Mesenteric fat pad (tissue), 1 donor: Measurements from ENCODE around the gene CCDC85A. TPM values are rescaled to one million over a fixed set of nuclear protein-coding genes. Genes with fewer than 3 reads are reported as not detected.

Source experiments
- DNase-seq: peaks from one replicate; pipeline ENCODE4 v3.0.0-alpha.2; 2020; ENCODE audit warnings: low spot score
- total RNA-seq: library from RNA; stranded (reverse); fragmentation: NEBNext Ultra II Directional; extraction: Animal tissue kit (Norgen Biotek cat#: 25700); gene quantifications from one replicate; pipeline ENCODE4 v1.2.1, GENCODE V29; 2021
- donor health status: DM: yes; HTN: yes; CAD: no.

The CCDC85A gene
- total RNA-seq, 1 donor from 2014 or later: 7.6 TPM

DNA sequence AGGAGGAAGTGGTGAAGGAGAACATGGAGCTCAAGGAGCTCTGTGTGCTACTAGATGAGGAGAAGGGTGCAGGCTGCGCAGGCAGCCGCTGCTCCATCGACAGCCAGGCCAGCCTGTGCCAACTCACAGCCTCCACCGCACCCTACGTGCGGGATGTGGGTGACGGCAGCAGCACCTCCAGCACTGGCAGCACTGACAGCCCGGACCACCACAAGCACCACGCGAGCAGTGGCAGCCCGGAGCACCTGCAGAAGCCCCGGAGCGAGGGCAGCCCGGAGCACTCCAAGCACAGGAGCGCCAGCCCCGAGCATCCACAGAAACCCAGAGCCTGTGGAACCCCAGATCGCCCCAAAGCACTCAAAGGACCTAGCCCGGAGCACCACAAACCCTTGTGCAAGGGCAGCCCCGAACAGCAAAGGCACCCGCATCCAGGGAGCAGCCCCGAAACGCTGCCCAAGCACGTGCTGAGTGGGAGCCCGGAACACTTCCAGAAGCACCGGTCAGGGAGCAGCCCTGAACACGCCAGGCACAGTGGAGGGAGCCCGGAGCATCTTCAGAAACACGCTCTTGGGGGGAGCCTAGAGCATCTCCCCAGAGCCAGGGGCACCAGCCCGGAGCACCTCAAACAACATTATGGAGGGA is 9.0 kb downstream of the CCDC85A start:
- no peak for DNase-seq

DNA sequence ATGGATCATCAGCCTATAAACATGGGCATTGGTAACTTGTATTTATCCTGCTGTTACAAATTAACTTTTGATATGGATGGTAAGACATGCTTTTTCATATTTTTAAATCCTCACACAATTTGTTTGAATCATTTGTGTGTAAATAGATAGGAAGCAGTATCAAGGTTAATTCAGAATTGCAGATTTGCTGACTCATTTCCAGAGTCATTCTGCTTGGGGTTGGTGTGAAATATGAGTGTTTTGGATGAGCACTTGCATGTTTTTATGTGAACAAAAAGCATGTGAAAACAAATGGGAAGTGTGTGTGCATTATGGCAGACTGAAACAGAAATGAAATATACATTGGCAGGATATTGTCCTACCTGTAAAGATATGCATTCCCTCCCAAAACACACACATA is 11.8 kb downstream of the CCDC85A start:
- no peak for DNase-seq

DNA sequence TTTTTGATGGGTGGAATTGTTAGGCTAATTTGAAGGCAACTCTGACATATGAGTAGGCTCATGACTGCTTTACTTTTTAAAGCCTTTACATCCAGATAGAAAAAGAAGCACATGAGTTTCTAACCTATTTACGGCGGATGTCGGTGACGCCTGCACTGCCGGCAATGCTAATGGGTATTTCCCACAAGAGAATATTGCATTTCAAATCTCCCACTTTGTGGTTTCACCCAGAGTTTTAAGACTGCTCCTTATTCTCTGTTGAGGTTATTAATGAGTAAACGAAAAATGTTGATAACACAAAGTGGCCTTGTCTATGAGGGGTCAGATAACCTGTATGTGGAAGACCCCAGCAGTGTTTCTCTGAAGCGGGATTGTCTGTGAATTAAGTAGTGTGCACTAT is 14.0 kb downstream of the CCDC85A start:
- DNase-seq: no peak

DNA sequence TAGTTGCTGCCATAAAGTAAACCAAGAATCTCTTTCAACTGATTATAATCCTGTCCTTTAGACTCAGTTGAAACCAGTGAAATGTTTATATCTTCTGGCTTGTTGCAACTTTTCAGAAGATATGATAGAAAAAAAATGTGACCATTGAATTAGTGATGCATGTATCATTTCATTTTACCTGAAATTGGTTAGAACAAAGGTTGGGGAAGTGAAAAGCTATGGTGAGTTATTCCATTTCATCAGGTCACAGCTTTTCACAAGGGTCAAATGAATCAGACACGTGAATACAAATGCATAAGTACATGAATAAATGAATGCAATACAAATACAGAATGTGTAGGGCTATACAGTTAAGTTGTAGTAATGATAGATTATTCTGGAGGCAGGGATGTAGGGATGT is 15.1 kb downstream of the CCDC85A start:
- DNase-seq: no peak

DNA sequence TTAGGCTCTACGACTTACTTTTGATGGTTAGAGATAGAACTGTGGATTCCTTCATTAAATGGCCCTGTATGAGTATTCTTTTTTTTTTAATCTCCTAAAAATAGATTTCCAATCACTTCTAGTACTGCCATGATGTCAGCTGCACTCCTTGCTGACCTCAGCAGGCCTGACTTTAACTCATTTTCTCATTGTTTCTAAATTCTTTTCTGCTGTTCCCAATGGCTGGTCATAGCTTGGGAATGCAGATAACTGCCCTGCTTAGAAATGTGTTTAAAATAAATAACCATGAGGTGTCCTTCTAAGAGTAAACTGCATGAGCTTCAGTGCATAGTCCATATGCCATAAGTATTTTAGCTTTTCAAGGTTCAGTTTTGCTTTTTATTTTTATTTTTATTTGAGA is 15.7 kb downstream of the CCDC85A start:
- DNase-seq: no peak

DNA sequence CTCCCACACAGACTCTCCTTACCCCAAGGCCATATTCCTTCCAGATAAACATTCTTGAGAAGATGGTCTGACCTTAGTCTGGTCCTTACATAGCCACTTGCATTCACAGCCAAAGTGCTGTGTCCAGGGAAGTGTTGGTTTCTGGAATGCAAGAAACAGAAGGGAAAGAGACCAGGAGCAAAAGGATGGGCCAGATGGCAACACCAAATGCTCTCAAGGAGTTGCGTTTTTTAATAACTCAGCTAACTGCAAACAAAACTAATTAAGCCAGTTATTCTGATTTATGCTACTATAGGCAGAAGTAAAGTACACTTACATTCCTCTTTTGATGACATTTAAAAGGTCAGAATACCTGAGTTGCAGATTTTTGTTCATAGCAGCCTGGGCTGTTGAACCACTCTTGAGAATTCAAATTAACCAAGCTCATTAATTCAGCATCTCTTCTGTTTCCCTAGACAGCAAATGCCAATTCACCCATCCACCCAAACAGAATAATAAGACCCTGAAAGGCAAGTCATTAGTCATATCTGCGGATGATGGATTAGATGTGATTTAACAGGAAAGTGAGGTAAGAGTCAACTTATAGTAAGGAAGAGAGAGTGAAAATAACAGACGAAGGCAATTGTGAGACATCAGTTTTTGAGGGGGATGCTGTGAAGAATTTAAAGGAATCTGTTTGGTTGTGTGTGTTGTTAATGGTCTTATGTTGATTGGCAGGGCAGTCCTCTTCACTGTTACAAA is 18.8 kb downstream of the CCDC85A start:
- DNase-seq: no peak

DNA sequence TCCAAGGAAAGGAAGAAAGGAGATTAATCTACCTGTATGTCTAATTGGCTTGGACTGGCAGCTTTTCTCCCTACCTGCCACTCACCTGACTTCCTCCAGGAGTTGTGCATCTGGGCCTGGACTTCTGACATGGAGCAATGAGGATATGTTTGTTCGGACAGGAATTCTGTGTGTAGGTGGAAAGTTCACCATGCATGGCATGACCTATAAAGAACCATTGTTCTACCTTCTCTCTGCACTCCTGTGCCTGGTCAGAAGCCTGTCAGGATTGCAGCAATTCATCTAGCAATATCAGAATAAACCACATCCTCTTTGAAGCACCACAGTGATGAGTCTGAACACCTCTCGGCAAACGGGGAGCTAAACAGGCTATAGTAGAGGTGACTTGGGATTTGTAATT is 20.8 kb downstream of the CCDC85A start:
- no peak for DNase-seq

DNA sequence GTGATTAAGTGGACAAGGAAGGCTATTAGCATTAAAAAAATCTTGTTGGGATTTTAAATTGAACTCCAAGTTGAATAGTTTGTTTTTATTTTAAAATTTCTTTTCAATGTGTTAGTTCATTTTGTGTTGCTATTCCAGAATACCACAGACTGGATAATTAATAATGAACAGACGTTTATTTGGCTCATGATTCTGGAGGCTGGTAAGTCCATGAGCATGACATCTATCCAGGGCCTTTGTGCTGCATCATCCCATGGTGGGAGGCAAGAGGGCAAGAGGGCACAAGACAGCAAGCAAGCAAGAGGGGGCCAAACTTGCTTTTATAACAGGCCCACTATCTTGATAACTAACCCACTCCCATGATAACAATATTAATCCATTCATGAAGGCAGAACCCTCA is 22.5 kb downstream of the CCDC85A start:
- DNase-seq: no peak

DNA sequence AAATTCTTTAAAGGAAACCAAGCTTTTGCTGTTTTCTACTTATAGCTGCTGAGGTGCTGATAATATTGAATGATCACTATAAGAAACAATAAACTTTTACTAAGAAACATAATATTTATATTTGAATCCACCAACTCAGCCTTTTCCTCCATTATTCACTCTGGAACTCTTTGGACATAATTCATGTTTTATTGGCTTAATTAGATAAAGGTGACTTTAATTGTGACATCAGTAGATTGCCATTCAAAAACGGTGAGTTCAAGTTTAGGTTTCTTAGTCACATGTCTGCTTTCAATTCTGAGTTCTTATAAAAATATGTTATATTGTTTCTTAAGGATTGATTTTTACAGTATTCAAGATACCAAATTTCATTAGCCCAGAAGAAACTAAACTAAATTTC is 24.0 kb downstream of the CCDC85A start:
- no peak for DNase-seq

DNA sequence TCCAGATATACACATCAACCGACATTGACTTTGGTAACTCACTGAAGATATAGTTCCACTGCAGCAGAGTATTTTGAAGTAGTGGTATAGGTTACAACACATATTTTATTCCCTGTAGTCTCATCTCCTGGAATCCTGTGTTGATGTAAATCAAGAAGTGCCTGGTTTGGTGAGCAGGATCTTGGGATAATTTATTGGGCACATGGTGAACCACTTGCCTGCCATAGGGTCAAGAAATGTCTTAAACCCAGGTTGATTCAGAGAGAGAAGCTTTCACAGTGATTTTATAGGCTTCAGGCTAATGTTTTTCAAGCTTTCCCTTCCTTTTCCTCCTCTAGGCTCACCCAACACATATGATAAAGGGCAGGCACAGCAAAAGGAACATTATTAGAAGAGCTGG is 24.6 kb downstream of the CCDC85A start:
- no peak for DNase-seq

DNA sequence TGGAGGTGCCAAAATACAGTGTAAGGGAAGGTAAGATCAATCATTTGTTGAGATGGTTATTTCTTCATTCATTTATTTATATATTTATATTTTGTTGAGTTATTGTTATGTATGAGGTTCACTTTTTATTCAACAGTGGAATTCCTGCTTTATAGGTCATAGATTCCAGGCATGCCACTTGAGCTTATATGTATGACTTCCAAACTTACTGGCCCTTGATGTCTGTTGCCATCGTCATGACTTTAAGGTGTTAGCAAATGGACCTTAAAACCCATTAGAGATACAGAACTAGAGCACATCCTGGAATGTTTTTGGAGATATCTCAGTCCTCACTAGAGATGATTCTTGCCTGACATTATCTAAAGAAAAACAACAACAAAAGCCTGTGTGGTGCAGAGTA is 25.9 kb downstream of the CCDC85A start:
- no peak for DNase-seq

DNA sequence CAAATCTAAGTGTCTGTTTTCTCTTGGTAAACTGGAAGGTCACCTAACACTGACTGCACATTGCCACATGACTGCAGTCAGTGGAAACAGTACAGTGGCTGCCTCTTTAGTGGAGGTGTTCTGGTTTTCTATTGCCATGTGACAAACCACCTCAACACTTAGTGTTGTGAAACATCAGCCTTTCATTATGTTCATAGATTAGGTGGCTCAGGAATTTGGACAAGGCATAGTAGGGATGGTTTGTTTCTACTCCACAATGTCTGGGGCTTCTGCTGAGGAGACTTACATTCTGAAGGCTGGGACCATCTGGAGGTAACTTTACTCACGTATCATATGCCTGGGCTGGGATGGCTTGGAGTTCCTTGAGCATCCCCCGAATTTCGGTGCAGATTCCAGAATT is 26.5 kb downstream of the CCDC85A start:
- DNase-seq: no peak

DNA sequence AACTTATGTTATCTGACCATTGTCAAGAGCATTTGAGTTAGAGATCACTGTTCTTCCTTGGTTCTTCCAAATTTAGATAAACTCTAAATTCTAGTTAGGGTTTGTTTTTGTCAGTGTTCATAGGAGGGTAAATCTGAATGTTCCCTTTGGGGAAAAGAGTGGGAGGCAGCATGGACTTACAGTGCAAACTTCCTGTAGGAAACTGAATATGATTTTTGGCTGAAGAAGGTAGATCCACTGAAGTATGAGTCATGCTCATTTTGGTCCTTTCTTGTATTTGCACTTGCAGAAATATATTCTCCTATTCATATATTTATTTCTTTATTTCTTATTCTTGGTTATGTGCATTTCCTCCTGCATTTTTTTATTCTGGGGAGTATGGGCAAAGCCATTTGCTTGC is 27.3 kb downstream of the CCDC85A start:
- no peak for DNase-seq

DNA sequence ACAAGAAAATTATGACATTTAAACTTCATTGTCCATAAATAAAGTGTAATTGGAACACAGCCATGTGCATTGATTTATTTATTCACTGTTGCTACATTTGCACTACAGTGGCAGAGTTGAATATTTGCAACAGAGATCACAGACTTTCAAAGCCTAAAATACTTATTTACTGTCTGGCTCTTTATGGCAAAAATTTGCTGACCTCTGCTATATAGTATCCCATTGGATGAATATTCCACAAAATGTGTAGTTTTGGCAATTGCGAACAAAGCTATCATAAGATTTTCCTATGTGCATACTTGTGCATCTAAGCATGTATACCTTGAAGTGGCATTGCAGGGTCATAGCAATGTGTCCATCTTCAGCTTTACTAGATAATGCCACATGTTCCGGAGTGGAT is 32.1 kb downstream of the CCDC85A start:
- no peak for DNase-seq

DNA sequence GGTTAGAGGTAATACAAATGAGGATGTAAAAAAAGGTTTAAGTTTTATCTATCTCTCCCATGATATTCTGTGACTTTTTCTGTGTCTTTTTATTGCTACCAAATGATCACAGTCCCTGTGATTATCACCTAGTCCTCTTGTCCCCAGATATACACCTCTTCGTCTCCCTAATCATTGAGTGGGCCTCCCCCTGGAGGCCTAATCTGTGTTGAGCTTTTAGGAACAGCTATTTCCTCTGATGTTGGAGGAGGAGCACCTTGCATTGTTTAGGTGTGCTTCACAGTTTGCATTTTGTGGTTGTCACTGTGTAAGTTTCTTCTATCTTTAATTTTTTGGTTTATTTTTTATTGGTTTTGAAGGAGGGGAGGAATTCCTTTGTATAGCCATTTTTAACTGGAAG is 33.3 kb downstream of the CCDC85A start:
- DNase-seq: no peak

DNA sequence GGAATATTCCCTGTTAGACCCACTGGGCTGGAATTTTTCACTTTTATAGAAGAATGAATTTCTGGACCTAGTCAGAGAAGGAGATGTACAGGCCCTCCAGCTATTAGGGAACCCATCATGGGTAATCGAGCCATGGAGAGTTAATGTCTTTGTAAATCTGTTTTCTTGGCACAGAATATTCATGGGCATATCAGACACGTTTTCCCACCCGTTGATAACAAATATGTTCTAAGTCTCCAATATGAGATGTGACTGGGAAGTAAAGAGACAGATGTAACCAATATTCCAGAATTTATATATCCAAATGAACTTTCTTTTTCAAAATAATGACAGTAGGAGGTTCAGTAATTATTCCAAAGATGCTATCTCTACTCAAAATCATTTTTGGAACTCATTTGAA is 38.7 kb downstream of the CCDC85A start:
- DNase-seq: no peak

DNA sequence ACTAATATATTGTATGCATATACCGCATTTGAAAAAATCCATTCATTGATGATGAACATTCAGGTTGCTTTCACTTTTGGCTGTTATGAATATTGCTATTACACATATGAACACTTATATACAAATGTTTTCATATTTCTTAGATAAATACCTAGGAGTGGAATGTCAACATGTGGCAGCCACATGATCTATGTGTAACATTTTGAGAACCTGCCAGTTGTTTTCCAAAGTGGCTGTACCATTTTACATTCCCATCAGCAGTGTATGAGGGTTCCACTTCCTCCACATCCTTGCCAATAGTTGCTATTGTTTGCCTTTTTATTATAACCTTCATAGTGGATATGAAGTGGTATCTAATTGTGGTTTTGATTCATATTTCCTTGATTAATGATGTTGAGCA is 40.5 kb downstream of the CCDC85A start:
- no peak for DNase-seq

DNA sequence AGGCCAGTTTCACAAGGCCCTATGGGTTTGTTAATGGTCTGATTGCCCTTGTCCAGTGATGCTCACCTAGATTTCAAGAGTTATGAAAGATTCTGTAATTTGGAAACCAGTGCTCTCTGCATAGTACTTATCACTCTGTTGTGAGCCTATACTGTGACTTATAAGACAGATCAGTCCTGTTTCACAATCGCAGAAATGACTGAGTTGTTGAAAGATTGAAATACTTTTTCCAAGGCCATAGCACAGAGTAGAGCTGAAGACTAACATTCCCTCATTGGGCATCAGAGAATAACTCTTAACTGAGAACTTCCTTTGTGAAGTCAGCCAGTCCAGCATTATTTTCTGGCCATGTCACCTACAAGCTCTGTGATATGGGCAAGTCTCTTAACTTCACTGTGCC is 44.0 kb downstream of the CCDC85A start:
- DNase-seq: no peak

DNA sequence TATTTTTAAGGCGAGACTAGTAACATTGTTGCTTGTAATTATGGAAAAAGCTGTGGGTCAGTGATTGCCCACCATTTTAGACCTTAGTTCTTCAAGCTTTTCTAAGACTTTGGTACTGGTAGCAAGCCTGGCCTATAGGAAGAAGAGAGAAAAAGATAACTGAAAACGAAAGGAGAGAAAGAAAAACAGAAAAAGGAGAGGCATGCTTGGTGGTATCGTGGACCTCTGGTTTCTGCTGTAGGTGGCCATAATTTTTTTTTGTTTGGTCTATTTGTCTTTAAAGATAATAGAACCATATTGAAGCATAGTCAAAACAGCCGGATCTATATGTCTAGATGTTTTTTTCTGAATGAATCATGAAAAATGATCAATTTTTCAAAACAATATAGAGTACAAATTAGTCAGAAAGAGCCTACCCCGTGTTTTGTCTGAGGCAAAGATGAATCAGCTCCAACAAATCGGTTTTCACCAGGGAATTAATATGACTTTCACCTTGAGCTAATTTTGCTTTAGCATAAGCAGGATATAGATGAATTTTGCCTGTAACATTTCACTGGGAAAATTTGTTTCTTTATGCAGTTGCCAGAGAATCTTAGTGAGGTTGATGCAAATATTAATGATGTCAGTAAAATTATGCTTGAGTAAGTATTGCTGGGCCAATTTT is 45.7 kb downstream of the CCDC85A start:
- DNase-seq: no peak

DNA sequence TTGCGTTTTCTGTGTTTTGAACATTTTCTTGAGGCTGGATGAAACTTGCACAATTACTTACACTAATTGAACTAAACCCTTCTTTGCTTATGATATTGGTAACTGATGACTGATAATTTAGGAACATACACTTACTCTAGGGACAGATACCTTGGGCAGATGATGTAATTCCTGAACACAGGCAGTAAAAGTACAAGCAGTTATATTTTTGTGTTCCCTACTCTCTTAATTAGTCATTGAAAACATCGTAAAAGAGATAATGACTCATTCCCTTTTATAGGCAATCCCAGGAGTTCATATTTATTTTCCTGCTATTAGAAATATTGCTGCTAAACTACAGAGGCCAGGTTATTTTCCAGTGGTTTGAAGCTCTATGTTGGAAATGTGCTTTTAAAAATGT is 46.4 kb downstream of the CCDC85A start:
- DNase-seq: no peak

DNA sequence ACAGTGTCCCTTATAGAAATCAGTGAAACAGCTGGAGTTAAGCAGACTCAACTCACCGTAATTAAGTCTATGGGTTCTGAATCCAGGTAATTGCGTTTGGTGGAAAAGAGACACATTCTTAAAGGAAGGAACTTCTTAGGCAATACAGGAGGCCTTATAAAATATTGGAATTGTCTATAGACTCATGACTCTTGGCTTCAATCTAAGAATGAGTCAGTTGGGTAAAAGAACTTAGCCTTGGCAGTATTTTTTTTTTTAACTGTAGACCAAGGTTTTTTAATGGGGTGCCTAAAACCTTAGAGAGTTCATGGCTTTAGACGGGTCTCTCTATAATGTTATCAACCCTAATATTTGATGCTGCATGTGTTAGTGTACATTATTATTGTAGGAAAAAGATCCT is 47.6 kb downstream of the CCDC85A start:
- no peak for DNase-seq

DNA sequence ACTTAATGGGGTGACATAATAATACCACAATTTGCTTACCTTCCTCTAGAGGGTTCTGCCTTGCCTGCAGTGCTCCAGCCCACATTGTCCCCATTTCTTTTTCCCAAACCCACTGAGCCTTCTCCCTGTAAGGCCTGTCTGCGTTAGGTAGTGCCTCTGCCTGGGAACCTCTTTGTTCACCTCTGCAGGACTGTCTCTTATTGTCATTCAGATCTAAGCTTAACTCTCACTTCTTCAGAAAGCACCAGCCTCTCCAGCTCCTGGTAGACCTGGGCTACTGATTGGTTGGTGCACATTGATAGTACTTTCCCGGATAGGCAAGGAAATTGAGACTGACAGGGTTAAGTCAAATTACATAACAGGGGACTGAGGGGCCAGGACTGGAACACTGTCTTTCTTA is 49.1 kb downstream of the CCDC85A start:
- no peak for DNase-seq

DNA sequence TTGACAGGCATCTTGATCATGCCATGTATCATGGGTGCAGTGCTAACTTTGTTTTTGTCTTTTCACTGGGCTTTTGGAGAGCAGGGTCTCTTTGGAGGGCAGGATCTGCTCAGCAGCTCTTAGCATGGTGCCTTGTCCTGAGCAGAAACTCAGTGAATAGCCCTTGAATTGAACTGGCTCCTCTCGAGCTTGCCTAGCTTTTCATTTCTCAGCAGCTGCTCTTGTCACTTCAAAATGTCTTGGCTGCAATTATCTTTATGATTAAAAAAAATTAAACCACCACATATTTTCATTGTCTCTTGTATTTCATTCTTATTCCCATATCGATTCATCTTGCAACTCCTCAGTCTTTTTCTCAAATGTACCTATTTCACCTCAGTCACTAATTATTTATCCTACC is 50.5 kb downstream of the CCDC85A start:
- DNase-seq: no peak
